Endothelial cell of umbilical vein (primary cell): ENCODE results near the gene SRP9. TPM values are rescaled to one million over a fixed set of nuclear protein-coding genes. Genes with fewer than 3 reads are reported as not detected.
A peak's percentile ranks its signal among the peaks of the same experiment; 100 is the strongest.

Source experiments
- Bru-seq: library from RNA; stranded (reverse); fragments of 400-500 nt; gene quantifications from one replicate; lab custom pipeline; 2021; lab: Mats Ljungman, UMichigan
- BruChase-seq, 2 experiments: library from RNA; stranded (reverse); fragments of 400-500 nt; gene quantifications; one replicate each; lab custom pipeline; 2021; lab: Mats Ljungman, UMichigan
- BruUV-seq: library from RNA; stranded (reverse); fragments of 400-500 nt; replicated peaks from 2 replicates; lab custom pipeline; 2021; lab: Mats Ljungman, UMichigan
- CTCF ChIA-PET: fragments of 300-600, 350-600 bp; sonication (Branson Sonifier 250); formaldehyde crosslinking; loops from one replicate; lab custom pipeline; 2021; ENCODE audit warnings: antibody characterized with exemption, inconsistent platforms; lab: Charles Lee
- POLR2A ChIA-PET: fragments of 300-600, 350-600 bp; sonication (Branson Sonifier 250); formaldehyde crosslinking; loops from one replicate; lab custom pipeline; 2021; ENCODE audit warnings: antibody characterized with exemption, inconsistent platforms; lab: Charles Lee
- DNase-seq: peaks from one replicate; pipeline ENCODE4 v3.0.0-alpha.2; 2011; ENCODE audit warnings: low read depth, low spot score
- FAIRE-seq: peaks from 2 replicates; lab custom pipeline; 2011; peaks lifted over from hg19 to GRCh38; lab: Jason Lieb, UNC
- H2AFZ ChIP-seq: 2 replicates; pipeline ENCODE4 v1.6.0; 2012; ENCODE audit warnings: low read depth, low read length, control low read depth, inconsistent platforms
- H3K27ac ChIP-seq: 2 replicates; pipeline ENCODE4 v1.5.1; 2011; ENCODE audit warnings: low read depth, mild to moderate bottlenecking, control low read depth, low read length, moderate library complexity; ENCODE audit not compliant: insufficient read depth
- H3K27me3 ChIP-seq, 2 experiments: 2 replicates each; pipeline versions ENCODE4 v1.6.0 to v1.6.1; 2011; ENCODE audit warnings: low read length in 2 of 2, mixed read lengths in 1 of 2; ENCODE audit not compliant: control insufficient read depth in 2 of 2, insufficient read depth in 2 of 2
- H3K36me3 ChIP-seq, 2 experiments: 2 replicates in 1 of 2; 3 replicates in 1 of 2; pipeline ENCODE4 v1.5.1; 2011; ENCODE audit warnings: low read length in 2 of 2, mild to moderate bottlenecking in 1 of 2, moderate library complexity in 1 of 2; ENCODE audit not compliant: control insufficient read depth in 2 of 2, insufficient read depth in 2 of 2; ENCODE audit errors: extremely low read depth in 1 of 2
- H3K4me1 ChIP-seq: 3 replicates; pipeline ENCODE4 v1.5.1; 2011; ENCODE audit warnings: mild to moderate bottlenecking, low read length; ENCODE audit not compliant: control insufficient read depth, insufficient read depth; ENCODE audit errors: extremely low read depth
- H3K4me2 ChIP-seq: 2 replicates; pipeline ENCODE4 v1.6.1; 2011; ENCODE audit warnings: low read length, control low read depth, mixed read lengths; ENCODE audit not compliant: insufficient read depth
- H3K4me3 ChIP-seq, 3 experiments: fragments of 200-600 bp in 1 of 3; sonication (generic), shearing (Covaris generic) in 1 of 3; replicated peaks in 1 of 3; 2 replicates each; pipeline ENCODE4 v1.5.1; 2011 to 2016; ENCODE audit warnings: control low read depth in 3 of 3, low read length in 3 of 3, mild to moderate bottlenecking in 2 of 3, inconsistent platforms in 1 of 3, low read depth in 1 of 3, moderate library complexity in 1 of 3; ENCODE audit not compliant: insufficient read depth in 1 of 3
- H3K79me2 ChIP-seq: 2 replicates; pipeline ENCODE4 v1.6.0; 2012; ENCODE audit warnings: low read length, inconsistent platforms; ENCODE audit not compliant: control insufficient read depth, insufficient read depth
- H3K9ac ChIP-seq: replicated peaks from 2 replicates; pipeline ENCODE3; 2011; ENCODE audit warnings: low read length, control low read depth; ENCODE audit not compliant: insufficient read depth; ENCODE audit errors: extremely low read depth
- H3K9me1 ChIP-seq: replicated peaks from 3 replicates; pipeline ENCODE4 v1.6.0; 2011; ENCODE audit warnings: mild to moderate bottlenecking, low read length; ENCODE audit not compliant: control insufficient read depth, insufficient read depth; ENCODE audit errors: extremely low read depth
- H3K9me3 ChIP-seq: replicated peaks from 2 replicates; pipeline ENCODE4 v1.5.1; 2012; ENCODE audit warnings: low read length, inconsistent platforms; ENCODE audit not compliant: control insufficient read depth, insufficient read depth
- H4K20me1 ChIP-seq: replicated peaks from 2 replicates; pipeline ENCODE3; 2011; ENCODE audit warnings: mild to moderate bottlenecking, low read length; ENCODE audit not compliant: control insufficient read depth, insufficient read depth; ENCODE audit errors: extremely low read depth
- EZH2 ChIP-seq: IDR thresholded peaks from 2 replicates; pipeline ENCODE4 v1.6.1; 2012; ENCODE audit warnings: borderline replicate concordance, low read depth, mild to moderate bottlenecking, moderate library complexity, low read length, inconsistent platforms; ENCODE audit not compliant: severe bottlenecking
- GATA2 ChIP-seq: IDR thresholded peaks from 2 replicates; pipeline ENCODE4 v1.7.0; 2011; ENCODE audit warnings: low read depth, mild to moderate bottlenecking, moderate library complexity, mixed read lengths, low read length; ENCODE audit not compliant: insufficient read length, insufficient read depth
- MYC ChIP-seq: IDR thresholded peaks from one replicate; pipeline ENCODE4 v1.6.1; 2011; ENCODE audit warnings: mild to moderate bottlenecking, low read depth, low read length
- POLR2A ChIP-seq: IDR thresholded peaks from 2 replicates; pipeline ENCODE4 v1.6.1; 2012; ENCODE audit warnings: low read depth, mild to moderate bottlenecking, control low read depth, low read length
- POLR2AphosphoS5 ChIP-seq: IDR thresholded peaks from 2 replicates; pipeline ENCODE4 v1.6.1; 2012; ENCODE audit warnings: low read depth, mild to moderate bottlenecking, control low read depth, low read length, moderate library complexity; ENCODE audit not compliant: insufficient read depth
- dilution Hi-C: fragments of 300-500 bp; cut with MboI; formaldehyde crosslinking; loops from one replicate; pipeline ENCODE4 v1.15.0; 2019; ENCODE audit warnings: low sequenced_read_pairs; ENCODE audit not compliant: extremely low pct_ligation_motif_present
- intact Hi-C: fragments of 100-400 bp; cut with micrococcal nuclease; formaldehyde crosslinking; loops from one replicate; pipeline ENCODE4 v1.10.0; 2022
- long read RNA-seq: library from polyadenylated mRNA; stranded (forward); transcript quantifications from one replicate; pipeline ENCODE4 v2.0.0, GENCODE V29; 2021
- polyA minus RNA-seq, 3 experiments: library from RNA; depleted of rRNA, polyadenylated mRNA; stranded (reverse); fragments of >200 nt; gene quantifications; 1 replicate in 1 of 3; 2 replicates in 2 of 3; pipeline ENCODE4 v1.2.3, GENCODE V29; 2011
- polyA plus RNA-seq, 4 experiments: library from polyadenylated mRNA; depleted of rRNA in 3 of 4; stranded (reverse) in 3 of 4; unstranded in 1 of 4; fragments of >200 nt; gene quantifications; 2 replicates each; pipeline versions ENCODE4 v1.2.1 to v1.2.3, GENCODE V29; 2011 to 2012; ENCODE audit warnings: missing spikeins in 1 of 4
- total RNA-seq: library from RNA; stranded (reverse); gene quantifications from 2 replicates; pipeline ENCODE4 v1.2.3, GENCODE V29; 2021
- TF ChIP-seq, protein P1 (sequence below), 2 donors: IDR thresholded peaks; 1 replicate in 1 of 2; 2 replicates in 1 of 2; pipeline ENCODE4 v1.5.1; 2011; ENCODE audit warnings: low read length in 2 of 2, mild to moderate bottlenecking in 2 of 2, moderate library complexity in 2 of 2, control low read depth in 1 of 2, inconsistent platforms in 1 of 2, low read depth in 1 of 2; ENCODE audit not compliant: insufficient read depth in 1 of 2; ENCODE audit errors: extremely low read depth in 1 of 2
- TF ChIP-seq, protein P2 (sequence below): IDR thresholded peaks from 2 replicates; pipeline ENCODE4 v1.6.1; 2011; ENCODE audit not compliant: insufficient read depth, insufficient read length

The SRP9 gene, protein sequence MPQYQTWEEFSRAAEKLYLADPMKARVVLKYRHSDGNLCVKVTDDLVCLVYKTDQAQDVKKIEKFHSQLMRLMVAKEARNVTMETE
- total RNA-seq (283 and 292 TPM in 2 replicates), polyA plus RNA-seq (217 and 384 TPM in 2 replicates), polyA minus RNA-seq (152 and 194 TPM in 2 replicates), Bru-seq, nascent RNA (percentile 98 among the genes with signal in this experiment), BruChase-seq, experiment 1, labeled RNA remaining after a 6-hour chase (percentile 99 among the genes with signal in this experiment), BruChase-seq, experiment 2, labeled RNA remaining after a 2-hour chase (percentile 98 among the genes with signal in this experiment)
- 269 and 348 TPM in 2 replicates for polyA plus RNA-seq (2011; cell fraction: cytosol; rRNA removed)
- 109 and 191 TPM in 2 replicates for polyA plus RNA-seq (2011; cell fraction: nucleus; rRNA removed)
- polyA plus RNA-seq (2012), result 251 and 296 TPM in 2 replicates
- polyA minus RNA-seq (2011; cell fraction: cytosol; rRNA and poly(A)+ RNA removed), result 103 TPM
- 32.3 and 44.7 TPM in 2 replicates for polyA minus RNA-seq (2011; cell fraction: nucleus; rRNA and poly(A)+ RNA removed)
- long read RNA-seq, transcript SRP9-203 (4 exons, 1,596 nt), result minor isoform, 105 of 1,216 reads
- long read RNA-seq, transcript SRP9-201 (3 exons, 1,480 nt), result major isoform, 1,050 of 1,216 reads
- long read RNA-seq, partial matches to known transcripts, result 1 of 1,216 reads
- long read RNA-seq, other reads (novel, unspliced or antisense), result 59 of 1,216 reads

DNA sequence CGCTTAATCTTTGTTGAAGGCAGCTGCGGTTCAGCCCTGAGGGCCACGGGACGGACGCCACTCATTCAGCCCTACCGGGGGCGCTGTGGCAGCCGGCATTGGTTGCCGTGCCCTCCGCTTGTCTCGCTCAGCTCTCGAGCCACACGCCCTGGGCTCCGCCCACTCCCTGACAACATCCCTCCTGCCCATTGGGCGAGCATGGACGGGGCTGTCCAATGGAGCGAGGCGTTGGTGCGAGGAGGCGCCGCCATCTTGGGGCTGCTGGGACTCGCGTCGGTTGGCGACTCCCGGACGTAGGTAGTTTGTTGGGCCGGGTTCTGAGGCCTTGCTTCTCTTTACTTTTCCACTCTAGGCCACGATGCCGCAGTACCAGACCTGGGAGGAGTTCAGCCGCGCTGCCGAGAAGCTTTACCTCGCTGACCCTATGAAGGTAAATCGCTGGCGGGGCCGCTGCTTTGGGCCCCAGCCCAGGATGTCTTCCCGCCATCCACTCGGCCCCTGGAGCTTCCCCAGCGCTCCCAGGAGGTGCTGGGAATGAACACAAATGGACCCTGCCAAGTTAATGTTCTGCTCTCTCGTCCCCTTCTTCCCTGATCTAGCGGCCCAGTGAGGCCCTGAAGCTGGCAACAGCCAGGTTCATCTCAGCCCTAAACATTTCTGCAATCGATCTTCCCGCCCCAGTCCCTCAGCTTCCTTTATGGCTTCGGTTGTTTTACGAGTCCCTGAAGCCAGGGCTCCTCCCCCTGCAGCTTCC lies at the start of gene SRP9:
Gene SRP9 (plus strand): TSS at position 244 of the 754 bp plus-strand sequence. CDS start 115 bp downstream, at position 359.
- dilution Hi-C loops, result no loop called here
- TF ChIP-seq MYC, result peak; percentile 14
- TF ChIP-seq GATA2, result no peak
- TF ChIP-seq, protein P1, sequence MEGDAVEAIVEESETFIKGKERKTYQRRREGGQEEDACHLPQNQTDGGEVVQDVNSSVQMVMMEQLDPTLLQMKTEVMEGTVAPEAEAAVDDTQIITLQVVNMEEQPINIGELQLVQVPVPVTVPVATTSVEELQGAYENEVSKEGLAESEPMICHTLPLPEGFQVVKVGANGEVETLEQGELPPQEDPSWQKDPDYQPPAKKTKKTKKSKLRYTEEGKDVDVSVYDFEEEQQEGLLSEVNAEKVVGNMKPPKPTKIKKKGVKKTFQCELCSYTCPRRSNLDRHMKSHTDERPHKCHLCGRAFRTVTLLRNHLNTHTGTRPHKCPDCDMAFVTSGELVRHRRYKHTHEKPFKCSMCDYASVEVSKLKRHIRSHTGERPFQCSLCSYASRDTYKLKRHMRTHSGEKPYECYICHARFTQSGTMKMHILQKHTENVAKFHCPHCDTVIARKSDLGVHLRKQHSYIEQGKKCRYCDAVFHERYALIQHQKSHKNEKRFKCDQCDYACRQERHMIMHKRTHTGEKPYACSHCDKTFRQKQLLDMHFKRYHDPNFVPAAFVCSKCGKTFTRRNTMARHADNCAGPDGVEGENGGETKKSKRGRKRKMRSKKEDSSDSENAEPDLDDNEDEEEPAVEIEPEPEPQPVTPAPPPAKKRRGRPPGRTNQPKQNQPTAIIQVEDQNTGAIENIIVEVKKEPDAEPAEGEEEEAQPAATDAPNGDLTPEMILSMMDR (IDR thresholded peaks at IDR 0.05; ENCODE audit: extremely low read depth in 1 of 2, insufficient read depth in 1 of 2, low read depth in 1 of 2, low read length in 2 of 2), result peak; percentile 94 to 98
- TF ChIP-seq POLR2AphosphoS5, result peak; percentile 64
- TF ChIP-seq, protein P2, sequence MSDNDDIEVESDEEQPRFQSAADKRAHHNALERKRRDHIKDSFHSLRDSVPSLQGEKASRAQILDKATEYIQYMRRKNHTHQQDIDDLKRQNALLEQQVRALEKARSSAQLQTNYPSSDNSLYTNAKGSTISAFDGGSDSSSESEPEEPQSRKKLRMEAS, result peak; percentile 55
- TF ChIP-seq EZH2, result no peak
- TF ChIP-seq POLR2A, result peak; percentile 85

More for the DNA sequence above, at the start of gene SRP9:
- Histone ChIP-seq H3K79me2 (peaks cover 48% of the 10 kb centered on the region), H3K4me1 (peaks cover 23% of the 10 kb centered on the region), H4K20me1 (peaks cover 4% of the 10 kb centered on the region), H3K9me1 (no peaks in the 10 kb centered on the region), H3K36me3 (no peaks in the 10 kb centered on the region), H2AFZ (peak within 1 kb of the TSS; percentile 79), H3K4me2 (peak within 1 kb of the TSS; percentile 100), H3K27ac (peak within 1 kb of the TSS; percentile 95), H3K9ac (peak within 1 kb of the TSS; percentile 99), H3K4me3 (peak within 1 kb of the TSS; percentile 68 to 100 (median 83)), H3K27me3 (no peaks in the 10 kb centered on the region), H3K9me3 (no peaks in the 10 kb centered on the region)
- POLR2A ChIA-PET, result interaction anchor here (0.5 to 1.6 kb wide), 14 partner anchors 10 to 299 kb away, joined by 3 to 7 read pairs (median 4); partner anchors contain the start of genes H3-3A, SDE2 and TMEM63A
- FAIRE-seq, result peak; percentile 100
- CTCF ChIA-PET, result interaction anchor here (0.8 to 3.5 kb wide), 50 partner anchors 10 to 337 kb away, joined by 3 to 29 read pairs (median 5); partner anchors contain the start of genes ENAH, EPHX1 and TMEM63A
- peak; percentile 99 for DNase-seq
- TSS peak; percentile 90 for BruUV-seq
- intact Hi-C loops, result loop anchor here (1.0 kb wide), 6 partner anchors 33 to 302 kb away; partner anchors contain the start of genes EPHX1 and PYCR2
